DOHH2 (cell line): ENCODE data around the gene HDLBP.

Experiments
- H3F3A ChIP-seq: fragments of 200-600 bp; sonication (generic), shearing (Covaris generic); 2 replicates; pipeline ENCODE4 v1.6.0; 2016; ENCODE audit warnings: antibody characterized with exemption, mild to moderate bottlenecking; ENCODE audit not compliant: control insufficient read depth, insufficient read depth
- H3K27ac ChIP-seq: fragments of 200-600 bp; sonication (generic); 2 replicates; pipeline ENCODE4 v1.5.1; 2014; ENCODE audit warnings: low read depth, mild to moderate bottlenecking, low read length, moderate library complexity
- H3K27me3 ChIP-seq: fragments of 200-600 bp; sonication (generic); 2 replicates; pipeline ENCODE4 v1.6.1; 2014; ENCODE audit warnings: mild to moderate bottlenecking, low read length, mixed read lengths; ENCODE audit not compliant: control insufficient read depth
- H3K36me3 ChIP-seq: fragments of 200-600 bp; sonication (generic); 2 replicates; pipeline ENCODE4 v1.6.1; 2014; ENCODE audit warnings: mild to moderate bottlenecking, low read length, moderate library complexity, mixed read lengths; ENCODE audit not compliant: control insufficient read depth
- H3K4me1 ChIP-seq: fragments of 200-600 bp; sonication (generic); 2 replicates; pipeline ENCODE4 v1.6.1; 2014; ENCODE audit warnings: mild to moderate bottlenecking, low read length, mixed read lengths; ENCODE audit not compliant: control insufficient read depth
- H3K4me2 ChIP-seq: fragments of 200-600 bp; sonication (generic); 2 replicates; pipeline ENCODE4 v1.6.0; 2014; ENCODE audit warnings: mild to moderate bottlenecking, low read length, moderate library complexity
- H3K4me3 ChIP-seq: fragments of 200-600 bp; sonication (generic); 2 replicates; pipeline ENCODE4 v1.5.1; 2014; ENCODE audit warnings: mild to moderate bottlenecking, low read length, mixed read lengths
- H3K79me2 ChIP-seq: fragments of 200-600 bp; sonication (generic); 2 replicates; pipeline ENCODE4 v1.6.1; 2014; ENCODE audit warnings: mild to moderate bottlenecking, low read length, mixed read lengths; ENCODE audit not compliant: control insufficient read depth
- H3K9me2 ChIP-seq: fragments of 200-600 bp; sonication (generic); replicated peaks from 2 replicates; pipeline ENCODE4 v1.6.1; 2014; ENCODE audit warnings: mild to moderate bottlenecking, low read length, mixed read lengths; ENCODE audit not compliant: control insufficient read depth
- H3K9me3 ChIP-seq: fragments of 200-600 bp; sonication (generic); 2 replicates; pipeline ENCODE4 v1.6.1; 2014; ENCODE audit warnings: antibody characterized with exemption, low read length, mixed read lengths; ENCODE audit not compliant: control insufficient read depth, insufficient read depth
- H4K20me1 ChIP-seq: fragments of 200-600 bp; sonication (generic); 2 replicates; pipeline ENCODE4 v1.6.0; 2014; ENCODE audit warnings: low read depth, mild to moderate bottlenecking, antibody characterized with exemption, low read length, moderate library complexity; ENCODE audit not compliant: control insufficient read depth, insufficient read depth
- EZH2phosphoT487 ChIP-seq: fragments of 200-600 bp; sonication (generic); IDR thresholded peaks from 2 replicates; pipeline ENCODE4 v1.6.1; 2017; ENCODE audit warnings: borderline replicate concordance, mild to moderate bottlenecking, antibody characterized with exemption, low read length, moderate library complexity, mixed read lengths
- TF ChIP-seq, protein P1 (sequence below): fragments of 200-600 bp; sonication (generic); IDR thresholded peaks from one replicate; pipeline ENCODE4 v1.5.1; 2014; ENCODE audit warnings: antibody characterized with exemption, mild to moderate bottlenecking, low read depth, low read length; ENCODE audit not compliant: poor library complexity, severe bottlenecking

HDLBP gene

DNA sequence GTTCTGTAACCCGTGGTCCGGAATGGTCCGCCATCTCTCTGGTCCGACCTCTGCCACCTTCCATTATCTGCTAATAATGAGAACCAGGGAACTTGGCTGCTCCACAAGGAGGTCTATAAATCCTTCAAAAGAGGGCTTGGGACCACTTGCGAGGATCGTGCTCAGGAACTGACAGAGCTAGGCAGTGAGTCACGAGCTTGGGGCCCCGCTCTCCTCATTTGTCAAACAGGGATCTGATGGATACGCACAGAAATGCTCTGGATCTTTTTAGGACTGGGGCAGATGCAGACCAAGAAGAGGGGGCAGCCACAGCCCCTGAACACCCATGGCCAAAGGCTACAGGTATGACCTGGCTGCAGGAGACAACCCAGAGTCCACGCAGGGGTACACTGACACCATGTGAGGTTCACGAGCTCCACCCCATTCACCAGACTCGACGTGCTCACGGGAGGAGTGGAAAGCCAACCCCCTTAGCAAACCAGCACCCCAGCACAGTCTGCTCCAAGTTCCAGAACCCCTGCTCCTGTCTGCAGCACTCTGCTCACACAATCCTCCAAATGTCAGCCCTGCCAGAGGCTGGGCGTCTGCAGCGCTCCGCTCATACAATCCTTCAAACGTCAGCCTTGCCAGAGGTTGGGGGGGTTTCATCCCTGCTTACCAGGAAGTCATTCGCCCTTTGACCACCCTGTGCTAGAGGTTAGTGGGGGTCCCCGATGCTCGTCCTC lies 81.2 kb downstream of the HDLBP start:
- TF ChIP-seq EZH2phosphoT487 = no peak
- TF ChIP-seq, protein P1, sequence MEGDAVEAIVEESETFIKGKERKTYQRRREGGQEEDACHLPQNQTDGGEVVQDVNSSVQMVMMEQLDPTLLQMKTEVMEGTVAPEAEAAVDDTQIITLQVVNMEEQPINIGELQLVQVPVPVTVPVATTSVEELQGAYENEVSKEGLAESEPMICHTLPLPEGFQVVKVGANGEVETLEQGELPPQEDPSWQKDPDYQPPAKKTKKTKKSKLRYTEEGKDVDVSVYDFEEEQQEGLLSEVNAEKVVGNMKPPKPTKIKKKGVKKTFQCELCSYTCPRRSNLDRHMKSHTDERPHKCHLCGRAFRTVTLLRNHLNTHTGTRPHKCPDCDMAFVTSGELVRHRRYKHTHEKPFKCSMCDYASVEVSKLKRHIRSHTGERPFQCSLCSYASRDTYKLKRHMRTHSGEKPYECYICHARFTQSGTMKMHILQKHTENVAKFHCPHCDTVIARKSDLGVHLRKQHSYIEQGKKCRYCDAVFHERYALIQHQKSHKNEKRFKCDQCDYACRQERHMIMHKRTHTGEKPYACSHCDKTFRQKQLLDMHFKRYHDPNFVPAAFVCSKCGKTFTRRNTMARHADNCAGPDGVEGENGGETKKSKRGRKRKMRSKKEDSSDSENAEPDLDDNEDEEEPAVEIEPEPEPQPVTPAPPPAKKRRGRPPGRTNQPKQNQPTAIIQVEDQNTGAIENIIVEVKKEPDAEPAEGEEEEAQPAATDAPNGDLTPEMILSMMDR = no peak
- H3K4me2 ChIP-seq = no peak overlapping the region
- H3K27me3 ChIP-seq = no peaks in the 10 kb centered on the region
- no peak overlapping the region for H3K4me3 ChIP-seq
- H3K27ac ChIP-seq = no peak overlapping the region
- no peaks in the 10 kb centered on the region for H3K79me2 ChIP-seq
- no peaks in the 10 kb centered on the region for H3K9me3 ChIP-seq
- peaks cover 89% of the 10 kb centered on the region for H3K36me3 ChIP-seq
- H4K20me1 ChIP-seq = no peaks in the 10 kb centered on the region
- no peaks in the 10 kb centered on the region for H3F3A ChIP-seq
- no peaks in the 10 kb centered on the region for H3K4me1 ChIP-seq
- no peaks in the 10 kb centered on the region for H3K9me2 ChIP-seq

DNA sequence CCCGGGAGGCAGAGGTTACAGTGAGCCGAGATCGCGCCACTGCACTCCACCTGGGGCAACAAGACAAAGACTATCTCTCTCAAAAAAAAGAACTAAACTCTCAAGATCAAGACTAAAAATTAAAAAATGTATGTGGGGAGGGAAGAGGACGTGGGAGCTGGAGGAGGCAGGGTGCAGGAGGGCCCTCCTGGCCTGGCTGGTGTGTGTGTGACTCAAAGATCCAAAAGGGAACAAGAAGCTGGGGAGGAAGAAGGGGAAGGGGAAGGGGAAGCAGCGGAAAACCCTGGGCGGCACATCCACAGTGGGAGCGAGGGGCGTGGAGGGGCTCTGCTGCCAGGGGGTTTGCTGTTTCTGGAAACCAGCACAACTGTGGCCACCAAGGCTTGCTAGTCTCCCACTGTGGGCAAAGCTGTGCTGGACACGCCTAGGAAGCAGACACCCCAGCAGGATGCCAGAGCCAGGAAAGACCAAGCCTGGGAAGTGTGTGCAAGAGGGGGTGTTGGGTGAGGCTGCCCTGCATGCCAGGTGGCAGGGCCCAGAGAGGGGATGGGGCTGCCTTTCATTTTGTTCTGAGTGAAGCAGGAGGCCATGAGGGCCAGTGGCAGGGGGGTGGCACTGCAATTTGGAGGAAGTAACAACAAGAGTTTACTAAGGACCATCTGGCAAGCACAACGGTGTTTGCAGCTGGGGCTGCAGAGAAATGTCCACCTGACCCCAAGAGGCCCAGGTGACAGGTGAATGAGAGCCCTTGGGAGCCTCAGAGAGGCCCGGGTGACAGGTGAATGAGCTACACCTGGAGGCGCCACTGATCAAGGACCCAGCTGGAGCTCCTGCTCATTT lies 82.5 kb downstream of the HDLBP start:
- H3K27ac ChIP-seq = no peak overlapping the region
- H3K4me3 ChIP-seq = no peak overlapping the region
- no peaks in the 10 kb centered on the region; the same call in 1 of the 2 replicates for H4K20me1 ChIP-seq
- no peaks in the 10 kb centered on the region for H3K9me2 ChIP-seq
- no peak for TF ChIP-seq EZH2phosphoT487
- TF ChIP-seq, protein P1 = no peak
- H3K4me2 ChIP-seq = no peak overlapping the region
- H3K79me2 ChIP-seq = no peaks in the 10 kb centered on the region
- H3K36me3 ChIP-seq = peaks cover 87% of the 10 kb centered on the region
- no peaks in the 10 kb centered on the region for H3F3A ChIP-seq
- H3K27me3 ChIP-seq = no peaks in the 10 kb centered on the region
- no peaks in the 10 kb centered on the region for H3K4me1 ChIP-seq
- no peaks in the 10 kb centered on the region for H3K9me3 ChIP-seq

DNA sequence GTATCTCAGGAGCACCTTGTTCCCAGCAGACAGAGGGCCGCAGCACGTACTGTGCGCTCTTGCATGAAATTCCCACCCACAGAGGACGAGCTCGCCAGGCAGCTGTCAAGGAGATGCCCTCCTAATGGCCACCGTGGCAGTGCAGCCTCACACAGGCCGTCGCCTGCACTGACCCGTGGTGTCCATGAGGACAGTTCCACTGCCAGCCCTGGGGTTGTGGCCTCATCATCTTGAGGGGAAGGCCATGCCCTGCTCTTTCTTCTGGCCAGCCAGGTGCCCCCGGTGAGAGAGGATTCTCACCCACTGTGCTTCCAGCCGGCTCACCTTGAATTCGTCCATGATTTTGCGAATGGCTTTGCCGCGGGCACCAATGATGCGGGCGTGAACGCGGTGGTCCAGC lies 85.0 kb downstream of the HDLBP start:
- no peak overlapping the region for H3K4me3 ChIP-seq
- H3K27me3 ChIP-seq = no peaks in the 10 kb centered on the region
- H3K4me1 ChIP-seq = no peaks in the 10 kb centered on the region
- no peak overlapping the region for H3K27ac ChIP-seq
- H3K9me3 ChIP-seq = no peaks in the 10 kb centered on the region
- no peaks in the 10 kb centered on the region for H3K9me2 ChIP-seq
- TF ChIP-seq, protein P1 = no peak
- no peak for TF ChIP-seq EZH2phosphoT487
- no peaks in the 10 kb centered on the region for H3K79me2 ChIP-seq
- H4K20me1 ChIP-seq = no peaks in the 10 kb centered on the region; the same call in 1 of the 2 replicates
- no peaks in the 10 kb centered on the region for H3F3A ChIP-seq
- no peak overlapping the region for H3K4me2 ChIP-seq
- H3K36me3 ChIP-seq = peaks cover 75% of the 10 kb centered on the region
